GM08714 (cell line): Measurements from ENCODE around the gene CDHR3.

ENCODE experiments used
- H3K4me3 ChIP-seq: fragments of 200-500 bp; sonication (Bioruptor generic); 2 replicates; pipeline ENCODE4 v1.5.1; 2014; ENCODE audit warnings: mild to moderate bottlenecking, low read length, inconsistent platforms
- ZNF274 ChIP-seq: IDR thresholded peaks from 2 replicates; pipeline ENCODE4 v1.6.1; 2012; ENCODE audit warnings: mild to moderate bottlenecking, low read depth, low read length

The CDHR3 gene

DNA sequence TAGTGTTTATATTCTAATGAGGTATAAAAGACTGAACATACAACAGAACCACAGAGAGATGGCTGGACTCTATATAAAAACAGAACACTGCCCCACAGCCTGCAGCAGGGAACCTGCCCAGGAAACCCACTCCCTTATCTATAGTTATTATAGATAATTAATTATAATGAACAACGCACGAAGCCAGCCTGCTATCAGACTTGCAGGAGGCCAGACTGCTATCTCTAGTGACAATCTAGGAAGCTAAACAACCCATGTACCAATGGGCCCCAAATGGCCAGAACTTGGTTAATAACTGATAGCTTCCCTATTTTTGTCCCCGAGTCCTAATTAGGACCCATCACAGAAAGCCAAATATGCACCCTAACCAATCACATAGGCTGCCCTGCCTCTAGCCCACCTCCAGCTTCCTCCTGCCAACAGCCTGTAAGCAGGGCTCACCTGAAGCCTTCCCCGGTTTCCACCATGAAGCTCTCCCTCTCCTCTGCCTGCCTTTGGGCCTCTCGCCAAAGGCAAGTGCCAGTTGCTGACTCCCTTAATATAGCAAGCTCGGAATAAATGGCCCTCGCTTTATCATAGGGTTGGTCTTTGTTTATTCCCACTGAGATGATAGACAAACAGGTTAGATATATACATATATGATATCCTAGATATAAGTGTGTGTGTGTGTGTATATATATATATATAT lies 74.6 kb downstream of the CDHR3 start:
- TF ChIP-seq ZNF274: no peak

GRCh38 chr7:106038289-106038688 lies 75.2 kb downstream of the CDHR3 start:
- no peak for TF ChIP-seq ZNF274
- no peak overlapping the region for H3K4me3 ChIP-seq

More for the DNA sequence above, 74.6 kb downstream of the CDHR3 start:
- H3K4me3 ChIP-seq: no peak overlapping the region

DNA sequence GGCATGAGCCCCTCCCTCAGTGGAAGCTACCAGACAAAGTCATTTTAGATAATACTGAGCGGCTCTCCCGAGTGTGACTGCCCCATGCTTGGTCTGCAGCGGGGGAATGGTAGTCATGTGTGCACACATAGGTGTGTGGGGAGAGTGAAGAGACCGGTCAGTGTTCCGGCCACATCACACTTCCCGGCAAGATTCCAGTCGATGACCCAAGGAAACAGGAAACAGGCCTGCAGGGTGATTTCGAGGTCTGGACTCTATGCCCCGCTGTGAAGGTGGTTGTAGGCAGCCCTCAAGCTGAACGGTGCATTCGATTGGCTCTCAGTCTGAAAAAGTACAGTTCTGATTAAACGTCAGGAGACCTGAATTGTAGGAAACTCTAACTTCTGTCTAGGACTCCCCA lies 75.9 kb downstream of the CDHR3 start:
- H3K4me3 ChIP-seq: no peak overlapping the region
- no peak for TF ChIP-seq ZNF274

DNA sequence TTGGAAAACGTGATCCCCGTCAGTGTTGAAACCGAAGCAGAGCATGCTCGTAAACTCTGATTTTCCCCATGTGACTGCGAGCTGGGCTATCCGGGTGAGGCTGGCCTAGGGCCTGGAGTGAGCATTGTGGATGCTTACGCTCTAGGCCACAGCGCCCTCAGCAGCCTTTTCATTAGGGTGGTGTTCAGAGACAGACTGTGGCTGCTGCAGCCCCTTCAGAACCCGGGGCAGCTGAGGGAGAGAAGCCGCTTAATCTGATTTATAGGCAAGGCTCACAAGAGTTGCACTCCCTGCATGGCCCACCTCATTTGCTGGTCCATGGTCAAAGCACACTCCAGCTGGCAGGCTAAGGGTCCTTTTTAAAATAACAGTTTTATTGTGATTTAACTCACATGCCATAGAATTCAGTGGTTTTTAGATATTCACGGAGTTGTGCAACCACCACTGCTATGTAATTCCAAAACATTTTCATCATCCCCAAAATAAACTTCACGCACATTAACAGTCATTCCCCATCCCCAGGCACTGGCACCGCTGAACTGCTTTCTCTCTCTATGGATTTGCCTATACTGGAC lies 76.5 kb downstream of the CDHR3 start:
- H3K4me3 ChIP-seq: no peak overlapping the region
- TF ChIP-seq ZNF274: no peak

GRCh38 chr7:106041140-106041717 lies 78.2 kb downstream of the CDHR3 start:
- no peak for TF ChIP-seq ZNF274
- H3K4me3 ChIP-seq: no peak overlapping the region

GRCh38 chr7:106042196-106042611 lies 79.1 kb downstream of the CDHR3 start:
- TF ChIP-seq ZNF274: no peak
- no peak overlapping the region for H3K4me3 ChIP-seq

GRCh38 chr7:106045139-106045538 lies 82.1 kb downstream of the CDHR3 start:
- TF ChIP-seq ZNF274: no peak

DNA sequence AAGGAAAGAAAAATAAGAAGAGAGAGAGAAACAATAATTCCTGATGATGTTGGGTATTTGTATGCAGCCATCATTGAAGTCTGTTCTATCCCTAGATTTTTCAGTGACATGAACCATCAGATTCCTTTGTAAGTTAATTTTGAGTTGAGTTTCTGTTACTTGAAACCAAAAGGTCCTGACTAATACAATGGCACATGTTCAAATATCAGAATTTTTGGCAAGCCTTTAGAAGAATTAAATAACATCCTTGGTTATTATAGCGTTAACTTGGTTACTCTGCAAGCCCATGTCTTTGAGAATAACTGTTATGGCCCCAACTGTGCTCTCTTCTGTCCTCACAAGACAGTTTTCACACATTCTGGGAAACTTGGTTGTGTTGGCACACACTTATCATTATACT lies 82.5 kb downstream of the CDHR3 start:
- no peak for TF ChIP-seq ZNF274
- H3K4me3 ChIP-seq: no peak overlapping the region

More at GRCh38 chr7:106045139-106045538, 82.1 kb downstream of the CDHR3 start:
- H3K4me3 ChIP-seq: no peak overlapping the region

DNA sequence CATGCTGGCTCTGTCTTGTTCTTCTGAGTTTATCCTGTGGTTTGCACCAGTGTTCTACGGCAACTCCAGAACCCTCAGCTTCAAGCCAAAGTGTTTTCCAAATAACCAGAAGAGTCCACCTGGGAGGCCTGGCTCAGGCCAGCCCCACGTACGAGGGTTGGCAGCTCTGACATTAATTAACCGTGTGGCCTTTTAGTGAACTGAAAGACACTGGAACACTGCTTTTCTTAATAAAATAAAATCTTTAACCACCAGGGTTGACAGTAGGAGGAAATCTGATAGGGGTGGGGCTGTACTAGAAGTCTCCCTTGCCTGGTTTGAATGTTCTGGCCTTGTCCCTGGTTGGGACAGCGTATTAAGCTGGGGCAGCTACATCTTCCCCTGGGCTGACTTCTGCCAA lies 84.1 kb downstream of the CDHR3 start:
- TF ChIP-seq ZNF274: no peak
- H3K4me3 ChIP-seq: no peak overlapping the region

DNA sequence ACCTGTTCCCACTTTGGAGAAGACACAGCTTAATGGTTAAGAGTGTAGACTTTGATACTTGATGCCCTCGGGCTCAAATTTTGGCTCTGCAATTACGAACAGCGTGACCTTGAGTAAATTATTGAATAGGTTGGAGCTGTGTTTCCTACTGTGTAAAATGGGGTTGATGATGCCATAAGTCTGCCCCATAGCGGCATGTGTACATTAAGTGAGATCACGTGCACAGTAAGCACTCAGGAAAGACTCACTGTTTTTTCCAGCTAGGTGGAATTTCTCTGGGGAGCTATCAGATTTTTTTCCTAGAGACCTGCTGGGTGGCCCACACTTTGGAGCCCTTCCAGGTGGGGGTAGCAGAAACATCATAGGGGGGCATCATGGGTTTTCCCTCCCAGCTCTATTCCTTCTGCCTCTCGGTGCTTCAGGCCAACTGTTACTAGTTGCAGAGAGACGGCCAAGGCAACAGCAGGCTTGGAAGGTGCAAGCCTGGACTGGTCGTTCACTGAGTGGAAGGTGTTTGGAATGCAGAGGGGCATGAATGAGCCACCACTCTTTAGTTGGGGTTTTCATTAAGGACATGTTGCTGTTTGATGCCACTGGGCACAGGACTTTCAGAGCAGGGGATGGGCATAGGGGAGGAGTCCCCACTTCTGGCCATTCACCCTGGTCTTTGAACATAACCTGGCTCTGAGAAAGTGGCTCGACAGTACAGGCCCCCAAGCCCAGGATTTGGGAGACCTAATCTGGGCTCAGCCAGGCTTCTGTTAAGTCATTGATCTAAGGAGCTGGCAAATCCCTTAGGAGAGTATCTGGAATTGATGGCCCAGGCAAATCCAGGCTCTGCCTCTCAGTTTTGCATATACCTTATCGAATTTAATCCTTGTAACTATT lies 85.0 kb downstream of the CDHR3 start:
- no peak overlapping the region for H3K4me3 ChIP-seq
- TF ChIP-seq ZNF274: no peak

GRCh38 chr7:106048706-106049020 lies 85.6 kb downstream of the CDHR3 start:
- no peak for TF ChIP-seq ZNF274
- no peak overlapping the region for H3K4me3 ChIP-seq

GRCh38 chr7:106049139-106049752 lies 86.2 kb downstream of the CDHR3 start:
- H3K4me3 ChIP-seq: no peak overlapping the region
- TF ChIP-seq ZNF274: no peak

GRCh38 chr7:106050002-106050745 lies 87.1 kb downstream of the CDHR3 start:
- TF ChIP-seq ZNF274: no peak
- H3K4me3 ChIP-seq: no peak overlapping the region
